IMR-90 (cell line): Measurements from ENCODE around the gene SPACDR. TPM values are rescaled to one million over a fixed set of nuclear protein-coding genes. Genes with fewer than 3 reads are reported as not detected.

ENCODE experiments used
- ATAC-seq: fragments of 200-7000 bp; cut with Tn5 transposase; 2 replicates; pipeline ENCODE4 v1.9.1; 2020; ENCODE audit warnings: low read depth, mild to moderate bottlenecking, moderate library complexity
- BruUV-seq: library from RNA; stranded (reverse); fragments of 400-500 nt; replicated peaks from 2 replicates; lab custom pipeline; 2021; lab: Mats Ljungman, UMichigan
- CTCF ChIA-PET: fragments of 300-600 bp; formaldehyde crosslinking; extraction: SDS; loops from one replicate; lab custom pipeline; 2021; ENCODE audit warnings: antibody characterized with exemption; lab: Yijun Ruan, JAX
- POLR2A ChIA-PET: fragments of 300-600 bp; sonication (Branson Sonifier 250); formaldehyde crosslinking; loops from one replicate; lab custom pipeline; 2022; ENCODE audit warnings: antibody characterized with exemption; ENCODE audit not compliant: unreplicated experiment; lab: Charles Lee
- DNase-seq: peaks from one replicate; pipeline ENCODE4 v3.0.0; 2013
- H2AFZ ChIP-seq: replicated peaks from 2 replicates; pipeline ENCODE3; 2013; ENCODE audit warnings: low read length, mild to moderate bottlenecking; ENCODE audit not compliant: poor library complexity
- H2AK5ac ChIP-seq: 2 replicates; pipeline ENCODE4 v1.6.1; 2013; ENCODE audit warnings: low read depth, low read length, inconsistent platforms
- H2AK9ac ChIP-seq: replicated peaks from 2 replicates; pipeline ENCODE3; 2013; ENCODE audit warnings: mild to moderate bottlenecking, low read depth, low read length, moderate library complexity; ENCODE audit not compliant: poor library complexity
- H2BK120ac ChIP-seq: 2 replicates; pipeline ENCODE4 v1.6.1; 2013; ENCODE audit warnings: low read depth, low read length, inconsistent platforms
- H2BK15ac ChIP-seq: 3 replicates; pipeline ENCODE4 v1.6.1; 2013; ENCODE audit warnings: low read depth, low read length, inconsistent platforms
- H2BK20ac ChIP-seq: 2 replicates; pipeline ENCODE4 v1.6.1; 2013; ENCODE audit warnings: low read depth, mild to moderate bottlenecking, inconsistent platforms, low read length, moderate library complexity
- H2BK5ac ChIP-seq: 2 replicates; pipeline ENCODE4 v1.6.1; 2013; ENCODE audit warnings: mild to moderate bottlenecking, low read depth, low read length, inconsistent platforms; ENCODE audit not compliant: poor library complexity, severe bottlenecking
- H3K14ac ChIP-seq: replicated peaks from 2 replicates; pipeline ENCODE4 v1.6.1; 2013; ENCODE audit warnings: low read depth, low read length, inconsistent platforms
- H3K18ac ChIP-seq: 2 replicates; pipeline ENCODE4 v1.6.1; 2013; ENCODE audit warnings: low read depth, low read length, control low read depth
- H3K23ac ChIP-seq: 2 replicates; pipeline ENCODE4 v1.6.1; 2013; ENCODE audit warnings: low read depth, low read length, inconsistent platforms
- H3K27ac ChIP-seq: 2 replicates; pipeline ENCODE4 v1.5.1; 2013; ENCODE audit warnings: mild to moderate bottlenecking, control low read depth, low read length; ENCODE audit not compliant: insufficient read depth
- H3K27me3 ChIP-seq: 2 replicates; pipeline ENCODE4 v1.6.1; 2013; ENCODE audit warnings: low read length; ENCODE audit not compliant: control insufficient read depth, insufficient read depth
- H3K36me3 ChIP-seq: 2 replicates; pipeline ENCODE4 v1.6.1; 2013; ENCODE audit warnings: low read length, mixed read lengths; ENCODE audit not compliant: control insufficient read depth, insufficient read depth
- H3K4ac ChIP-seq: 2 replicates; pipeline ENCODE4 v1.6.1; 2013; ENCODE audit warnings: low read depth, low read length, inconsistent platforms
- H3K4me1 ChIP-seq: 2 replicates; pipeline ENCODE4 v1.6.1; 2013; ENCODE audit warnings: low read length, mixed read lengths; ENCODE audit not compliant: control insufficient read depth, insufficient read depth
- H3K4me2 ChIP-seq: 2 replicates; pipeline ENCODE4 v1.6.1; 2013; ENCODE audit warnings: low read depth, mild to moderate bottlenecking, control low read depth, low read length, moderate library complexity
- H3K4me3 ChIP-seq: 2 replicates; pipeline ENCODE4 v1.5.1; 2013; ENCODE audit warnings: low read depth, mild to moderate bottlenecking, control low read depth, low read length, moderate library complexity; ENCODE audit not compliant: insufficient read depth
- H3K56ac ChIP-seq: 2 replicates; pipeline ENCODE4 v1.6.1; 2013; ENCODE audit warnings: low read length, inconsistent platforms; ENCODE audit not compliant: insufficient read depth; ENCODE audit errors: extremely low read depth
- H3K79me1 ChIP-seq, 2 experiments: 2 replicates each; pipeline ENCODE4 v1.6.1; 2013; ENCODE audit warnings: low read length in 2 of 2, inconsistent platforms in 1 of 2, low read depth in 1 of 2
- H3K9ac ChIP-seq: 2 replicates; pipeline ENCODE4 v1.6.1; 2013; ENCODE audit warnings: low read depth, low read length, control low read depth
- H3K9me1 ChIP-seq: 2 replicates; pipeline ENCODE4 v1.6.1; 2013; ENCODE audit warnings: low read length, inconsistent platforms; ENCODE audit not compliant: insufficient read depth
- H3K9me3 ChIP-seq: 2 replicates; pipeline ENCODE4 v1.6.1; 2013; ENCODE audit warnings: low read length; ENCODE audit not compliant: control insufficient read depth, insufficient read depth
- H4K20me1 ChIP-seq: 2 replicates; pipeline ENCODE4 v1.6.1; 2013; ENCODE audit warnings: low read length, inconsistent platforms; ENCODE audit not compliant: insufficient read depth
- H4K5ac ChIP-seq: 2 replicates; pipeline ENCODE4 v1.6.1; 2013; ENCODE audit warnings: mild to moderate bottlenecking, low read depth, low read length, control low read depth
- H4K8ac ChIP-seq, 2 experiments: 2 replicates each; pipeline ENCODE4 v1.6.1; 2013; ENCODE audit warnings: low read depth in 2 of 2, low read length in 2 of 2, control low read depth in 1 of 2, inconsistent platforms in 1 of 2
- H4K91ac ChIP-seq: 2 replicates; pipeline ENCODE4 v1.6.1; 2013; ENCODE audit warnings: low read depth, low read length, inconsistent platforms; ENCODE audit not compliant: insufficient read depth
- CHD1 ChIP-seq: IDR thresholded peaks from 2 replicates; pipeline ENCODE4 v1.6.1; 2012; ENCODE audit warnings: low read depth, low read length, improper control_type of control experiment
- CTCF ChIP-seq: conservative IDR thresholded peaks from 2 replicates; pipeline ENCODE4 v1.5.1; 2012; ENCODE audit warnings: mild to moderate bottlenecking, low read depth, low read length, improper control_type of control experiment
- WGBS, 2 experiments: methylation state at CpG; one replicate each; pipeline versions ENCODE4 v1.1.5 to v1.1.7; 2013; ENCODE audit warnings: missing lambda C conversion rate in 2 of 2; ENCODE audit not compliant: insufficient read length in 1 of 2; ENCODE audit errors: extremely low coverage in 2 of 2; 5-methylcytosine and 5-hydroxymethylcytosine counted together
- dilution Hi-C: fragments of 300-500 bp; cut with HindIII; formaldehyde crosslinking; loops from one replicate; pipeline ENCODE4 v1.14.3; 2018; ENCODE audit warnings: low sequenced_read_pairs; ENCODE audit not compliant: unreplicated experiment
- in situ Hi-C: fragments of 300-500 bp; cut with MboI; formaldehyde crosslinking; loops from 3 replicates; pipeline ENCODE4 v1.14.3; 2019; ENCODE audit warnings: low sequenced_read_pairs, inconsistent platforms, mixed read lengths
- intact Hi-C: fragments of 100-400 bp; cut with micrococcal nuclease; formaldehyde crosslinking; loops from 2 replicates; pipeline ENCODE4 v1.10.0; 2022
- polyA plus RNA-seq, 3 experiments: library from polyadenylated mRNA; depleted of rRNA; stranded (reverse); fragments of >200 nt; gene quantifications; 2 replicates each; pipeline ENCODE4 v1.2.3, GENCODE V29; 2012; ENCODE audit warnings: low replicate concordance in 1 of 3
- total RNA-seq: library from RNA; depleted of rRNA; stranded (reverse); fragments of >200 nt; gene quantifications from 2 replicates; pipeline ENCODE4 v1.2.3, GENCODE V29; 2012

SPACDR gene
- total and polyA plus RNA-seq, 2 of the 4 experiments (the other 2 are of a cell fraction), result 0.54 to 2.1 TPM

DNA sequence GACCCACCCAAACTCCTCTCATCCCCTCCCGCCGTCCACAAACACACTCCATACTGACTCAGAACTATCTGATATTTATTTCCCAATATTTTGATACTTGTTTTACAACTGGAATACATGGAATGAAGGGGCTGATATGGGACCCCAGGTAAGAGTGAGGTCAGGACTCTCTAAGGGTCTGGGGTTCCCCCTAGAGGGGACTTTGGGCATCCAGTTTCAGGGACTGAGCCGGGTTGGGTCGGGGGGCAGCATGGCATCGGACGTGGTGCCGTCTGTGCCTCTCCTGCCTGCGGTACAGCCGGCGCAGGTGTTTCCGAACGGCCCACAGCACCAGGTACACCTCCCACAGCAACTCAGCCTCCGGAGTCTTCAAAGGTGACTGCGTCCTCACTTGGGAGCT is 7.5 kb downstream of the SPACDR start:
- H2AFZ ChIP-seq, result no peak overlapping the region
- H4K5ac ChIP-seq, result no peak overlapping the region
- H3K4ac ChIP-seq, result no peak overlapping the region
- no peak overlapping the region for H2BK120ac ChIP-seq
- no peaks in the 10 kb centered on the region for H3K27me3 ChIP-seq
- no peak overlapping the region for H3K56ac ChIP-seq
- H2AK9ac ChIP-seq, result peak overlapping the region; percentile 42
- no peak overlapping the region for H3K23ac ChIP-seq
- H3K9me1 ChIP-seq, result no peaks in the 10 kb centered on the region
- ATAC-seq (no peak), DNase-seq (no peak)
- dilution Hi-C loops (no loop called here), in situ Hi-C loops (loop anchor here (25.0 kb wide), 1 partner anchor 406 kb away; the partner anchor contains the start of genes SLC12A9 and TRIP6), intact Hi-C loops (no loop called here)
- no peak overlapping the region for H2BK5ac ChIP-seq
- no peaks in the 10 kb centered on the region for H3K4me1 ChIP-seq
- no peaks in the 10 kb centered on the region for H3K79me1 ChIP-seq
- no peaks in the 10 kb centered on the region for H4K20me1 ChIP-seq
- POLR2A ChIA-PET, result no interaction called here
- no peak overlapping the region for H3K4me3 ChIP-seq
- TF ChIP-seq CTCF (0 out of 2 replicates have a peak, but pooled peaks have one; percentile 1), CHD1 (no peak)
- no TSS peak for BruUV-seq
- no peak overlapping the region for H3K14ac ChIP-seq
- H3K36me3 ChIP-seq, result peaks cover 3% of the 10 kb centered on the region; the same call in 1 of the 2 replicates
- no peak overlapping the region for H2BK20ac ChIP-seq
- 92 to 100% methylated on average over 2 to 9 of the region's 14 CpGs for WGBS, 2 experiments
- H2BK15ac ChIP-seq, result no peak overlapping the region
- H3K4me2 ChIP-seq, result no peak overlapping the region
- no peak overlapping the region for H3K9ac ChIP-seq
- no peak overlapping the region for H3K27ac ChIP-seq
- CTCF ChIA-PET, result interaction anchor here (1.6 kb wide), 1 partner anchor 9 kb away, joined by 4 read pairs; no protein-coding TSS in a partner anchor
- no peak overlapping the region for H4K91ac ChIP-seq
- H3K18ac ChIP-seq, result no peak overlapping the region
- no peaks in the 10 kb centered on the region for H3K9me3 ChIP-seq
- H2AK5ac ChIP-seq, result no peak overlapping the region
- no peak overlapping the region for H4K8ac ChIP-seq
